H9 (cell line): ENCODE data around the gene OPHN1. TPM values are rescaled to one million over a fixed set of nuclear protein-coding genes. Genes with fewer than 3 reads are reported as not detected.

Experiments used
- DNase-seq: peaks from one replicate; pipeline ENCODE4 v3.0.0-alpha.2; 2017
- H2AFZ ChIP-seq: one replicate; pipeline ENCODE4 v1.6.1; 2013; ENCODE audit warnings: mild to moderate bottlenecking, low read length, control low read depth, moderate library complexity
- H2AK5ac ChIP-seq: 2 replicates; pipeline ENCODE4 v1.6.1; 2013; ENCODE audit warnings: low read length, control low read depth, mixed read lengths; ENCODE audit not compliant: insufficient read length
- H2BK120ac ChIP-seq: one replicate; pipeline ENCODE4 v1.6.1; 2013; ENCODE audit warnings: low read depth, mild to moderate bottlenecking, low read length, control low read depth, inconsistent platforms; ENCODE audit not compliant: poor library complexity, severe bottlenecking
- H2BK12ac ChIP-seq: 2 replicates; pipeline ENCODE4 v1.6.1; 2013; ENCODE audit warnings: low read length, control low read depth, mixed read lengths, low read depth; ENCODE audit not compliant: insufficient read length
- H2BK15ac ChIP-seq: 2 replicates; pipeline ENCODE4 v1.6.1; 2013; ENCODE audit warnings: low read depth, low read length, control low read depth
- H2BK20ac ChIP-seq: one replicate; pipeline ENCODE4 v1.6.1; 2013; ENCODE audit warnings: low read depth, mild to moderate bottlenecking, low read length, control low read depth, inconsistent platforms; ENCODE audit not compliant: poor library complexity, severe bottlenecking
- H2BK5ac ChIP-seq: 2 replicates; pipeline ENCODE4 v1.6.1; 2013; ENCODE audit warnings: low read length, control low read depth, mixed read lengths; ENCODE audit not compliant: insufficient read length
- H3K14ac ChIP-seq: 2 replicates; pipeline ENCODE4 v1.6.1; 2013; ENCODE audit warnings: low read length, control low read depth; ENCODE audit not compliant: insufficient read depth
- H3K18ac ChIP-seq: 2 replicates; pipeline ENCODE4 v1.6.1; 2013; ENCODE audit warnings: low read depth, mild to moderate bottlenecking, mixed read lengths, low read length, control low read depth; ENCODE audit not compliant: insufficient read length
- H3K23ac ChIP-seq: 2 replicates; pipeline ENCODE4 v1.6.1; 2013; ENCODE audit warnings: low read length, control low read depth, mixed read lengths, low read depth; ENCODE audit not compliant: insufficient read length
- H3K23me2 ChIP-seq: 2 replicates; pipeline ENCODE4 v1.6.1; 2013; ENCODE audit warnings: low read depth, mild to moderate bottlenecking, mixed read lengths, low read length, control low read depth; ENCODE audit not compliant: insufficient read length, poor library complexity, severe bottlenecking
- H3K27ac ChIP-seq: 2 replicates; pipeline ENCODE4 v1.5.1; 2013; ENCODE audit warnings: low read length, control low read depth, mixed read lengths, low read depth; ENCODE audit not compliant: insufficient read length
- H3K27me3 ChIP-seq: 2 replicates; pipeline ENCODE4 v1.6.1; 2013; ENCODE audit warnings: low read length, control low read depth, inconsistent platforms; ENCODE audit not compliant: insufficient read depth
- H3K4ac ChIP-seq: 2 replicates; pipeline ENCODE4 v1.6.1; 2013; ENCODE audit warnings: low read depth, mild to moderate bottlenecking, control low read depth, inconsistent platforms, low read length, moderate library complexity
- H3K4me1 ChIP-seq: 2 replicates; pipeline ENCODE4 v1.6.1; 2013; ENCODE audit warnings: low read length, control low read depth, inconsistent platforms; ENCODE audit not compliant: insufficient read depth
- H3K4me2 ChIP-seq: 2 replicates; pipeline ENCODE4 v1.6.1; 2013; ENCODE audit warnings: low read length, control low read depth, mixed read lengths; ENCODE audit not compliant: insufficient read length, insufficient read depth
- H3K56ac ChIP-seq: 2 replicates; pipeline ENCODE4 v1.6.1; 2013; ENCODE audit warnings: low read depth, mild to moderate bottlenecking, mixed read lengths, low read length, control low read depth; ENCODE audit not compliant: insufficient read length
- H3K79me1 ChIP-seq: 2 replicates; pipeline ENCODE4 v1.6.1; 2013; ENCODE audit warnings: low read depth, mild to moderate bottlenecking, moderate library complexity, low read length, control low read depth, inconsistent platforms; ENCODE audit not compliant: insufficient read depth, poor library complexity, severe bottlenecking
- H3K79me2 ChIP-seq: 2 replicates; pipeline ENCODE4 v1.6.1; 2013; ENCODE audit warnings: low read length, control low read depth, inconsistent platforms; ENCODE audit not compliant: insufficient read depth
- H3K9ac ChIP-seq: 2 replicates; pipeline ENCODE4 v1.6.1; 2013; ENCODE audit warnings: low read length, control low read depth, mixed read lengths; ENCODE audit not compliant: insufficient read length; ENCODE audit errors: extremely low read depth
- H3K9me3 ChIP-seq: one replicate; pipeline ENCODE4 v1.6.1; 2013; ENCODE audit warnings: low read depth, low read length, inconsistent platforms; ENCODE audit not compliant: control insufficient read depth
- H3T11ph ChIP-seq: one replicate; pipeline ENCODE4 v1.6.1; 2013; ENCODE audit warnings: mild to moderate bottlenecking, low read length, control low read depth, inconsistent platforms
- H4K20me1 ChIP-seq: one replicate; pipeline ENCODE4 v1.6.1; 2013; ENCODE audit not compliant: control insufficient read depth, insufficient read length, insufficient read depth
- H4K5ac ChIP-seq: 2 replicates; pipeline ENCODE4 v1.6.1; 2013; ENCODE audit warnings: low read depth, mild to moderate bottlenecking, mixed read lengths, low read length, control low read depth; ENCODE audit not compliant: insufficient read length
- H4K8ac ChIP-seq: replicated peaks from 2 replicates; pipeline ENCODE4 v1.6.1; 2013; ENCODE audit warnings: low read length, control low read depth, mixed read lengths, low read depth; ENCODE audit not compliant: insufficient read length
- H4K91ac ChIP-seq: 2 replicates; pipeline ENCODE4 v1.6.1; 2013; ENCODE audit warnings: low read depth, mild to moderate bottlenecking, moderate library complexity, mixed read lengths, low read length, control low read depth; ENCODE audit not compliant: insufficient read length
- H3K27ac Mint-ChIP-seq, 3 experiments: 2 replicates in 2 of 3; 3 replicates in 1 of 3; pipeline ENCODE4 v1.8.0; 2020 to 2021; ENCODE audit warnings: mixed read lengths in 3 of 3, mild to moderate bottlenecking in 1 of 3, moderate library complexity in 1 of 3
- H3K27me3 Mint-ChIP-seq: 2 replicates; pipeline ENCODE4 v1.8.0; 2021; ENCODE audit warnings: low read depth, mild to moderate bottlenecking, moderate library complexity, mixed read lengths
- H3K36me3 Mint-ChIP-seq, 3 experiments: 2 replicates in 2 of 3; 3 replicates in 1 of 3; pipeline ENCODE4 v1.8.0; 2020 to 2021; ENCODE audit warnings: low read depth in 3 of 3, mixed read lengths in 3 of 3; ENCODE audit not compliant: insufficient read depth in 1 of 3
- H3K4me1 Mint-ChIP-seq, 2 experiments: 2 replicates each; pipeline ENCODE4 v1.8.0; 2020; ENCODE audit warnings: mixed read lengths in 2 of 2
- H3K4me3 Mint-ChIP-seq, 2 experiments: 2 replicates in 1 of 2; 3 replicates in 1 of 2; pipeline ENCODE4 v1.8.0; 2020 to 2021; ENCODE audit warnings: mild to moderate bottlenecking in 2 of 2, mixed read lengths in 2 of 2, moderate library complexity in 1 of 2
- H3K9me3 Mint-ChIP-seq, 2 experiments: 2 replicates in 1 of 2; 3 replicates in 1 of 2; pipeline ENCODE4 v1.8.0; 2020; ENCODE audit warnings: mild to moderate bottlenecking in 2 of 2, mixed read lengths in 2 of 2, moderate library complexity in 1 of 2
- WGBS: extraction: QIAGEN DNeasy Blood & Tissue Kit; methylation state at CpG from one replicate; pipeline ENCODE4 v1.1.7; 2013; ENCODE audit warnings: missing lambda C conversion rate, low lambda C conversion rate, mixed read lengths; ENCODE audit not compliant: insufficient read length; ENCODE audit errors: extremely low coverage; 5-methylcytosine and 5-hydroxymethylcytosine counted together
- total RNA-seq: library from RNA; stranded (reverse); gene quantifications from 2 replicates; pipeline ENCODE4 v1.2.1, GENCODE V29; 2021
- TF ChIP-seq, protein P1 (sequence below): fragments of 200-600 bp; sonication (generic); conservative IDR thresholded peaks from 3 replicates; pipeline ENCODE4 v1.8.0; 2021; ENCODE audit warnings: antibody characterized with exemption, mild to moderate bottlenecking

Gene OPHN1
- total RNA-seq, 1 experiment from 2014 or later: 1.5 TPM

DNA sequence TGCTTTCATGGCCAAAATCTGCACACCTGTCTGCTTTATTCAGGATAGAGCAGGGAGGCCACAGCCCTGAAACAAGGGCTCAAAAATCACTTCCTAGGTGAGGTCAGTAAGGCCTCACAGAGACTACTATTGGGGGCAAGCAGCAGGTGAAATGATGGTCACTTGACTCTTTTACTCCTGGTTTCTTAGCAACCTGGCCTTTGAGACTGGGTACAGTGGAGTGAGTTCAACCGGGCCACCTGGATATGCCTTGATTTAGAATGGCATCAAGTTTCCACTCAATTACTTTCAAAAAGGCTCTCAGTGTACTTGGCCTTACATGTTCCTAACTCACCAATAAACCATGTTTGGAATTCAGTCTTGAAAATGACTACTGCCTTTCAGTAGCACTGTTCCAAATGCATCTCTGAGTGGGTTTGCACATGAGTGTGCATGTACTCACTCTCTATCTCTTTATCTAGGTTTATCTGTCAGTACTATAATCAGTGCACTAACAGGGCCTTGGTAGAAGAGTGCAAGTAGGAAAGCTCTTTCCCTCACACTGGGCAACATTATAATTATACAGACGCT is 388.2 kb downstream of the OPHN1 start:
- Mint-ChIP-seq H3K36me3 (peaks cover 2 to 6% (median 4%) of the 10 kb centered on the region in 3 experiments; a peak in 2 of 7 replicates), H3K4me3 (no peak overlapping the region), H3K27me3 (peaks cover 9% of the 10 kb centered on the region), H3K4me1 (peaks cover 15 to 17% of the 10 kb centered on the region in 2 experiments), H3K9me3 (peaks cover 66 to 67% of the 10 kb centered on the region in 2 experiments), H3K27ac (no peak overlapping the region)
- H3K18ac ChIP-seq: no peak overlapping the region
- no peak overlapping the region for H2BK15ac ChIP-seq
- no peak overlapping the region for H3K14ac ChIP-seq
- no CpG with 5 or more reads among the region's 2 CpGs for WGBS
- no peak overlapping the region for H2BK20ac ChIP-seq
- peaks cover 3% of the 10 kb centered on the region; the same call in 1 of the 2 replicates for H3K4me1 ChIP-seq
- H3K9me3 ChIP-seq: peaks cover 28% of the 10 kb centered on the region
- H3K23me2 ChIP-seq: no peaks in the 10 kb centered on the region
- no peak overlapping the region for H3K4ac ChIP-seq
- no peaks in the 10 kb centered on the region for H3K27me3 ChIP-seq
- H2BK120ac ChIP-seq: no peak overlapping the region
- TF ChIP-seq, protein P1, sequence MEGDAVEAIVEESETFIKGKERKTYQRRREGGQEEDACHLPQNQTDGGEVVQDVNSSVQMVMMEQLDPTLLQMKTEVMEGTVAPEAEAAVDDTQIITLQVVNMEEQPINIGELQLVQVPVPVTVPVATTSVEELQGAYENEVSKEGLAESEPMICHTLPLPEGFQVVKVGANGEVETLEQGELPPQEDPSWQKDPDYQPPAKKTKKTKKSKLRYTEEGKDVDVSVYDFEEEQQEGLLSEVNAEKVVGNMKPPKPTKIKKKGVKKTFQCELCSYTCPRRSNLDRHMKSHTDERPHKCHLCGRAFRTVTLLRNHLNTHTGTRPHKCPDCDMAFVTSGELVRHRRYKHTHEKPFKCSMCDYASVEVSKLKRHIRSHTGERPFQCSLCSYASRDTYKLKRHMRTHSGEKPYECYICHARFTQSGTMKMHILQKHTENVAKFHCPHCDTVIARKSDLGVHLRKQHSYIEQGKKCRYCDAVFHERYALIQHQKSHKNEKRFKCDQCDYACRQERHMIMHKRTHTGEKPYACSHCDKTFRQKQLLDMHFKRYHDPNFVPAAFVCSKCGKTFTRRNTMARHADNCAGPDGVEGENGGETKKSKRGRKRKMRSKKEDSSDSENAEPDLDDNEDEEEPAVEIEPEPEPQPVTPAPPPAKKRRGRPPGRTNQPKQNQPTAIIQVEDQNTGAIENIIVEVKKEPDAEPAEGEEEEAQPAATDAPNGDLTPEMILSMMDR: no peak
- H3K9ac ChIP-seq: no peak overlapping the region
- H3K79me2 ChIP-seq: no peaks in the 10 kb centered on the region
- H3T11ph ChIP-seq: no peak overlapping the region
- no peak overlapping the region for H2BK5ac ChIP-seq
- H3K79me1 ChIP-seq: no peaks in the 10 kb centered on the region
- H4K91ac ChIP-seq: no peak overlapping the region
- H2BK12ac ChIP-seq: no peak overlapping the region
- no peak overlapping the region for H4K8ac ChIP-seq
- H3K4me2 ChIP-seq: no peak overlapping the region
- no peak overlapping the region for H3K56ac ChIP-seq
- H2AK5ac ChIP-seq: no peak overlapping the region
- H3K23ac ChIP-seq: no peak overlapping the region
- H3K27ac ChIP-seq: no peak overlapping the region
- no peaks in the 10 kb centered on the region for H4K20me1 ChIP-seq
- H4K5ac ChIP-seq: no peak overlapping the region
- H2AFZ ChIP-seq: no peak overlapping the region
- no peak for DNase-seq
